Body of pancreas (tissue), 4 donors: ENCODE measurements around the gene WDR82. TPM values are rescaled to one million over a fixed set of nuclear protein-coding genes. Genes with fewer than 3 reads are reported as not detected.

Experiments
- ATAC-seq: fragments of 150-250 bp; one replicate; pipeline ENCODE4 v1.9.1; 2016
- DNase-seq, 4 donors: peaks; one replicate each; pipeline ENCODE4 v3.0.0-alpha.2; 2019
- H3K27ac ChIP-seq, 4 donors: fragments of 200-600 bp; sonication (generic); 1 replicate in 3 of 4; 2 replicates in 1 of 4; pipeline versions ENCODE4 v1.5.1 to v1.6.1; 2016 to 2019; ENCODE audit warnings: mild to moderate bottlenecking in 1 of 4, mixed read lengths in 1 of 4, moderate library complexity in 1 of 4
- H3K27me3 ChIP-seq, 2 donors: fragments of 200-600 bp; sonication (generic); one replicate each; pipeline ENCODE4 v1.6.0; 2016; ENCODE audit warnings: mild to moderate bottlenecking in 1 of 2
- H3K36me3 ChIP-seq, 2 donors: fragments of 200-600 bp; sonication (generic); replicated peaks in 1 of 2; 2 replicates each; pipeline ENCODE4 v1.5.1; 2016; ENCODE audit warnings: low read depth in 2 of 2; ENCODE audit not compliant: insufficient read depth in 1 of 2
- H3K4me1 ChIP-seq: fragments of 200-600 bp; sonication (generic); one replicate; pipeline ENCODE4 v1.6.0; 2016
- H3K4me3 ChIP-seq, 2 donors: fragments of 200-600 bp; sonication (generic); 1 replicate in 1 of 2; 2 replicates in 1 of 2; pipeline ENCODE4 v1.5.1; 2016 to 2019
- H3K9me3 ChIP-seq, 3 donors: fragments of 200-600 bp; sonication (generic); 1 replicate in 2 of 3; 2 replicates in 1 of 3; pipeline ENCODE4 v1.5.1; 2016
- POLR2A ChIP-seq, 3 donors: fragments of 450-650 bp; IDR thresholded peaks; one replicate each; pipeline ENCODE4 v1.6.1; 2016; ENCODE audit warnings: antibody characterized with exemption in 3 of 3, mild to moderate bottlenecking in 2 of 3
- WGBS, 2 donors: methylation state at CpG; one replicate each; pipeline ENCODE4 v1.1.5; 2017; 5-methylcytosine and 5-hydroxymethylcytosine counted together
- intact Hi-C: fragments of 100-400 bp; cut with DNase I; formaldehyde crosslinking; loops from one replicate; pipeline ENCODE4 v1.15.1; 2023
- total RNA-seq, 2 donors: library from RNA; depleted of rRNA; stranded (reverse); fragments of >200 nt; gene quantifications; one replicate each; pipeline ENCODE4 v1.1.0, GENCODE V29; 2016
- TF ChIP-seq, protein P1 (sequence below), 7 experiments: fragments of 450-650 bp in 4 of 7; fragments of 200-600 bp in 3 of 7; sonication (generic) in 3 of 7; IDR thresholded peaks; one replicate each; pipeline ENCODE4 v1.5.1; 2016 to 2019; ENCODE audit warnings: antibody characterized with exemption in 7 of 7

The WDR82 gene
- total RNA-seq, 2 donors from 2014 or later: 19.1 to 21.5 TPM

GRCh38 chr3:52245322-52246263, 32.9 kb downstream of the WDR82 start, which contains the start of gene PPM1M:
Gene PPM1M, plus strand, starts transcription at chr3:52245759. Its CDS starts 66 bp downstream, at chr3:52245825.
- intact Hi-C loops: no loop called here
- Histone ChIP-seq H3K4me1 (peaks cover 14% of the 10 kb centered on the region), H3K36me3 (no peaks in the 10 kb centered on the region), H3K9me3 (no peaks in the 10 kb centered on the region), H3K4me3 (peak within 1 kb of the TSS in 1 of 2 donors; percentile 30), H3K27ac (peak within 1 kb of the TSS; percentile 56 to 82 (median 68)), H3K27me3 (no peaks in the 10 kb centered on the region)
- peak in 1 of 3 donors; percentile 23 for TF ChIP-seq POLR2A (IDR thresholded peaks at IDR 0.05)
- TF ChIP-seq, protein P1, sequence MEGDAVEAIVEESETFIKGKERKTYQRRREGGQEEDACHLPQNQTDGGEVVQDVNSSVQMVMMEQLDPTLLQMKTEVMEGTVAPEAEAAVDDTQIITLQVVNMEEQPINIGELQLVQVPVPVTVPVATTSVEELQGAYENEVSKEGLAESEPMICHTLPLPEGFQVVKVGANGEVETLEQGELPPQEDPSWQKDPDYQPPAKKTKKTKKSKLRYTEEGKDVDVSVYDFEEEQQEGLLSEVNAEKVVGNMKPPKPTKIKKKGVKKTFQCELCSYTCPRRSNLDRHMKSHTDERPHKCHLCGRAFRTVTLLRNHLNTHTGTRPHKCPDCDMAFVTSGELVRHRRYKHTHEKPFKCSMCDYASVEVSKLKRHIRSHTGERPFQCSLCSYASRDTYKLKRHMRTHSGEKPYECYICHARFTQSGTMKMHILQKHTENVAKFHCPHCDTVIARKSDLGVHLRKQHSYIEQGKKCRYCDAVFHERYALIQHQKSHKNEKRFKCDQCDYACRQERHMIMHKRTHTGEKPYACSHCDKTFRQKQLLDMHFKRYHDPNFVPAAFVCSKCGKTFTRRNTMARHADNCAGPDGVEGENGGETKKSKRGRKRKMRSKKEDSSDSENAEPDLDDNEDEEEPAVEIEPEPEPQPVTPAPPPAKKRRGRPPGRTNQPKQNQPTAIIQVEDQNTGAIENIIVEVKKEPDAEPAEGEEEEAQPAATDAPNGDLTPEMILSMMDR (IDR thresholded peaks at IDR 0.05): no peak
- 3 to 7% methylated on average over 5 to 94 of the region's 98 CpGs for WGBS, 2 donors
- peak; percentile 47 to 63 (median 54) for DNase-seq
- ATAC-seq: peak; percentile 70

GRCh38 chr3:52243791-52244628, 34.4 kb downstream of the WDR82 start:
- Histone ChIP-seq H3K27me3 (no peaks in the 10 kb centered on the region), H3K9me3 (no peaks in the 10 kb centered on the region), H3K36me3 (no peaks in the 10 kb centered on the region), H3K4me3 (no peak overlapping the region), H3K27ac (peak overlapping the region in 2 of 4 donors; percentile 33 to 82), H3K4me1 (peaks cover 27% of the 10 kb centered on the region)
- DNase-seq (peak in 2 of 4 donors; percentile 11 to 67), ATAC-seq (no peak)
- TF ChIP-seq, protein P1 (IDR thresholded peaks at IDR 0.05): no peak
- no peak for TF ChIP-seq POLR2A (IDR thresholded peaks at IDR 0.05)
- intact Hi-C loops: no loop called here
- WGBS, 2 donors: 70 to 92% methylated on average over 2 to 9 of the region's 9 CpGs

- no peak for DNase-seq
- ATAC-seq: no peak
- Histone ChIP-seq H3K36me3 (no peaks in the 10 kb centered on the region), H3K4me1 (peaks cover 42% of the 10 kb centered on the region), H3K4me3 (no peak overlapping the region), H3K9me3 (no peaks in the 10 kb centered on the region), H3K27ac (no peak overlapping the region), H3K27me3 (no peaks in the 10 kb centered on the region)
- TF ChIP-seq POLR2A (IDR thresholded peaks at IDR 0.05): no peak
- TF ChIP-seq, protein P1 (IDR thresholded peaks at IDR 0.05): no peak
- WGBS, 2 donors: 84 to 87% methylated on average over 1 of the region's 1 CpG
- intact Hi-C loops: no loop called here
Measured at GRCh38 chr3:52242039-52242438, 36.4 kb downstream of the WDR82 start.

GRCh38 chr3:52240886-52241370, 37.5 kb downstream of the WDR82 start:
- H3K27ac ChIP-seq: peak overlapping the region in 1 of 4 donors; percentile 92
- no peaks in the 10 kb centered on the region for H3K27me3 ChIP-seq
- no peak overlapping the region for H3K4me3 ChIP-seq
- no peak for DNase-seq
- no peaks in the 10 kb centered on the region for H3K9me3 ChIP-seq
- H3K4me1 ChIP-seq: peaks cover 46% of the 10 kb centered on the region
- no peaks in the 10 kb centered on the region for H3K36me3 ChIP-seq
- intact Hi-C loops: no loop called here
- TF ChIP-seq, protein P1 (IDR thresholded peaks at IDR 0.05): no peak
- TF ChIP-seq POLR2A (IDR thresholded peaks at IDR 0.05): no peak
- WGBS, 2 donors: 70 to 81% methylated on average over 4 of the region's 4 CpGs
- ATAC-seq: no peak
